HUES48 (cell line): Measurements from ENCODE around the gene GMEB2.
A peak's percentile ranks its signal among the peaks of the same experiment; 100 is the strongest.

Experiments
- H3K27ac ChIP-seq: one replicate; pipeline ENCODE4 v1.7.0; 2013; ENCODE audit warnings: low read depth, low read length, inconsistent platforms
- H3K27me3 ChIP-seq: 2 replicates; pipeline ENCODE4 v1.6.1; 2013; ENCODE audit warnings: mild to moderate bottlenecking, low read length; ENCODE audit not compliant: control insufficient read depth, insufficient read depth
- H3K36me3 ChIP-seq: 2 replicates; pipeline ENCODE4 v1.6.1; 2013; ENCODE audit warnings: low read length; ENCODE audit not compliant: control insufficient read depth, insufficient read depth
- H3K4me1 ChIP-seq: 2 replicates; pipeline ENCODE4 v1.6.1; 2013; ENCODE audit warnings: mild to moderate bottlenecking, low read length; ENCODE audit not compliant: control insufficient read depth, insufficient read depth
- H3K4me3 ChIP-seq: 2 replicates; pipeline ENCODE4 v1.5.1; 2013; ENCODE audit warnings: mild to moderate bottlenecking, low read depth, low read length
- H3K9ac ChIP-seq: 2 replicates; pipeline ENCODE4 v1.6.1; 2013; ENCODE audit warnings: mild to moderate bottlenecking, low read depth, low read length, moderate library complexity
- H3K9me3 ChIP-seq: 2 replicates; pipeline ENCODE4 v1.6.1; 2013; ENCODE audit warnings: low read length; ENCODE audit not compliant: control insufficient read depth, insufficient read depth

The GMEB2 gene

GRCh38 chr20:63543733-63544132 lies 83.2 kb downstream of the GMEB2 start:
- Histone ChIP-seq H3K27me3 (no peaks in the 10 kb centered on the region), H3K4me1 (peaks cover 19% of the 10 kb centered on the region; the same call in 1 of the 2 replicates), H3K4me3 (no peak overlapping the region)

DNA sequence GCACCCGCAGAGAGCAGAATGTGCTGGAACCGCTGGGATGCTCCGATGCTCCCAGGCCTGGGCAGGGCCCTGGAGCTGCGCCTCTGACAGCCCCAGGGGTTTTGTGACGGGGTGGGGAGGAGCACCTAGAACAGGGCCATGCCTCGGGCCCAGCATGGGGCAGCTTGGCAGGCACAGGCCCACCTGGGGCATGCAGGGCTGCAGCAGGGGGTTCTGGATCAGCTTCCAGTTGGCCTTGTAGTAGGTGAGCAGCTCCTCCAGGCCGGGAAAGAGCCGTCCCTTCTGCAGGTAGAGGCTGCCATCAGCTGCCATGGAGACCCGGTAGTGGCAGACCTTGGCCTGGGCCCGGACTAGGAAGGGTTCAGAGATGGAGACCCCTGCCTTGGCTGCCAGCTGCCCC lies 83.8 kb downstream of the GMEB2 start:
- no peaks in the 10 kb centered on the region for H3K36me3 ChIP-seq
- H3K27ac ChIP-seq: no peak overlapping the region
- no peaks in the 10 kb centered on the region for H3K27me3 ChIP-seq
- H3K9ac ChIP-seq: no peak overlapping the region
- H3K4me3 ChIP-seq: no peak overlapping the region
- H3K9me3 ChIP-seq: no peaks in the 10 kb centered on the region
- H3K4me1 ChIP-seq: peaks cover 14% of the 10 kb centered on the region; the same call in 1 of the 2 replicates

More at GRCh38 chr20:63543733-63544132, 83.2 kb downstream of the GMEB2 start:
- Histone ChIP-seq H3K9me3 (no peaks in the 10 kb centered on the region), H3K27ac (no peak overlapping the region), H3K36me3 (no peaks in the 10 kb centered on the region), H3K9ac (no peak overlapping the region)

GRCh38 chr20:63542696-63543095 lies 84.2 kb downstream of the GMEB2 start:
- no peak overlapping the region for H3K4me3 ChIP-seq
- H3K9ac ChIP-seq: no peak overlapping the region
- H3K9me3 ChIP-seq: no peaks in the 10 kb centered on the region
- peaks cover 10% of the 10 kb centered on the region; the same call in 1 of the 2 replicates for H3K4me1 ChIP-seq
- no peaks in the 10 kb centered on the region for H3K36me3 ChIP-seq
- no peaks in the 10 kb centered on the region for H3K27me3 ChIP-seq
- H3K27ac ChIP-seq: no peak overlapping the region

GRCh38 chr20:63542031-63542559 lies 84.8 kb downstream of the GMEB2 start:
- Histone ChIP-seq H3K4me3 (no peak overlapping the region), H3K9me3 (no peaks in the 10 kb centered on the region), H3K27ac (no peak overlapping the region), H3K9ac (no peak overlapping the region), H3K27me3 (no peaks in the 10 kb centered on the region), H3K4me1 (peaks cover 6% of the 10 kb centered on the region; the same call in 1 of the 2 replicates), H3K36me3 (no peaks in the 10 kb centered on the region)

DNA sequence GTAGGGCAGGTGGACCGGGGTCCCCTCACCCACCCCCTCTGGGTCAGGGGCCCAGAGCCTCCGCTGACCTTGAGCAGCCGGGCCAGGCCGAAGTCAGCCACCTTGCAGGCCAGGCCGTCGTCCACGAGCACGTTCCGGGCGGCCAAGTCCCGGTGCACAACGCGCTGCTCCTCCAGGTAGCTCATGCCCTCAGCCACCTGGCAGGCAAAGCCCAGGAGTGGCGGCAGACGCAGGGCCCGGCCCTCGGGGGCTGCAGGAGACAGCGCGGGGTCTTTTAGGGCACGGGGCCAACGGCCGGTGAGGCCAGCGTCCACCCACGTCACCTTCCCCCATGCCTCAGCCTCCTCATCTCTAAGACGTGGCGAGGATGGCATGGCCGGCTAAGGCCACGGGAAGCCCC lies 85.5 kb downstream of the GMEB2 start:
- no peaks in the 10 kb centered on the region for H3K27me3 ChIP-seq
- peaks cover 3% of the 10 kb centered on the region; the same call in 1 of the 2 replicates for H3K4me1 ChIP-seq
- no peak overlapping the region for H3K4me3 ChIP-seq
- no peaks in the 10 kb centered on the region for H3K36me3 ChIP-seq
- no peaks in the 10 kb centered on the region for H3K9me3 ChIP-seq
- no peak overlapping the region for H3K27ac ChIP-seq
- H3K9ac ChIP-seq: no peak overlapping the region

DNA sequence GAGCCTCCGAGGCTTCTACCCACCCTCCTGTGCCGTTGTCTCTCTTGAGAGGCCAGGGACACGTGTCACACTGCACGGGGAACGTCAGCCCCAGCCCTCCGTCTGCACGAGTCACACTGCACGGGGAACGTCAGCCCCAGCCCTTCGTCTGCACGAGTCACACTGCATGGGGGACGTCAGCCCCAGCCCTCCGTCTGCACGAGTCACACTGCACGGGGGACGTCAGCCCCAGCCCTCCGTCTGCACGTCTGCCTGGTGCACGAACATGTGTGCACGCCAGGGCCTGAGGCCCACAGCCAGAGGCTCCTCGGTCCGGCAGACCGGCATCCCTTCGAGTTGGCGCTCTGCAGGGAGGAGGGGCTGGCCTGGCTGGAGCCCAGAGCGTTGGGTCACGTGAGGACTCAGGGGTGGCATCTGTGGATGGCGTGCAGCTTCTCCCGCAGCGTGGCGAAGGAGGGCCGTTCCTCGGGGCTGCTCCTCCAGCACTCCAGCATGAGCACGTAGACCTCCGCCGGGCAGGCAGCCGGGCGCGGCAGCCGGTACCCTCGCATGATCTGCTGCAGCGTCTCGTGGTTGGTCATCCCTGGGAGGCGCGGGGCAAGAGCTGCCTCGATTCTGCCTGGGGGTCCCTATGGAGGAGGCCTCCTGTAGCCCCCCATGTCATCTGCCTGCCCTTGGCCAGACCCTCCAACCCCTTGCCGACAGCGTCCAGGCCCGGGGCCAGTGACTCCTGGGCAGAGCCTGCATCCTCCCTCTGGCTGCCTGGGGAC lies 86.3 kb downstream of the GMEB2 start:
- no peak overlapping the region for H3K9ac ChIP-seq
- no peaks in the 10 kb centered on the region for H3K27me3 ChIP-seq
- no peaks in the 10 kb centered on the region for H3K36me3 ChIP-seq
- no peaks in the 10 kb centered on the region for H3K9me3 ChIP-seq
- no peak overlapping the region for H3K27ac ChIP-seq
- peaks cover 3% of the 10 kb centered on the region; the same call in 1 of the 2 replicates for H3K4me1 ChIP-seq
- no peak overlapping the region for H3K4me3 ChIP-seq

DNA sequence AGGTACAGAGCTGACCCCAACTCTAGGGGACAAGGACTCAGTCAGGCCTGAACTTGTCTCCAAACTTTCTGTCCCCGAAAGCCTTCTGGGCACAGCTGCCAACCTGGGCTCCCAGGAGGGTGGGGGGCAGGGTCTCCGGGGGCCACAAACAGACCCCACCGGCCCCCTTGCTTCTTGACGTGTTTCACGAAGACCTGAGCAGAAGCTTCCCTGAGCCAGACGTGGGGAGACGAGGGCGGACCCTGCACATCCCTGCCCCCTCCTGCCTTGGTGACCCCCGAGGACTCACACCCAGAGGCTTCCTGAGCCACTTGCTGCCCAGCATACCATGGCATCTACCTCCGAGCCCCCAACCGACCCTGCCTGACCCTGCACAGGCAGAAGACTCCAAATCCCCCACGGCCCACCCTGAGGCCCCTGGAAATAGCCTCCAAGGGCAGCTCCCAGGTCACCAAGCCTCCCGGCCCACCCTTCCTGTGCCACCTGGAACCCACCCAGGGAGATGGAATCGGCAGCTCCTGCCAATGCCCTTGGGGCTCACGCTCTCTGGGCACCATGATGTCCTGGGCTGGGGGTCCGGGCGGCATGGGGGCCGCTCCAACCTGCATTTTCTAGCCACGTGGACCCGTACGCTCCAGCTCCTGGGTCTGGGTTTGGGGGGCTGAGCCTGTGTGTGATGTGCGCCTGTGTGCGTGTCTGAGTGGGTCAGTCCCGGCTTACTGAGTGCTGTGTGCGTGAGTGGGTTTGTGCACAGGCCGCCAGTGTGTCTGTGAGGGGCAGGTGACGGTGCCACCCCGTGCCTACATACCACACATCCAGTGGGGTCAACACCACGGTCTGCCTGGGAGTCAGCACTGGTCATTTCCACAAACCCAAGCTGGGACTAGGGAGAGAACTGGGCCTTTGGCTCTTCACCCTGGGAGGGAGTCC lies 87.2 kb downstream of the GMEB2 start:
- Histone ChIP-seq H3K4me3 (no peak overlapping the region), H3K36me3 (no peaks in the 10 kb centered on the region), H3K27me3 (no peaks in the 10 kb centered on the region), H3K9me3 (no peaks in the 10 kb centered on the region), H3K4me1 (peaks cover 3% of the 10 kb centered on the region; the same call in 1 of the 2 replicates), H3K27ac (no peak overlapping the region), H3K9ac (no peak overlapping the region)

DNA sequence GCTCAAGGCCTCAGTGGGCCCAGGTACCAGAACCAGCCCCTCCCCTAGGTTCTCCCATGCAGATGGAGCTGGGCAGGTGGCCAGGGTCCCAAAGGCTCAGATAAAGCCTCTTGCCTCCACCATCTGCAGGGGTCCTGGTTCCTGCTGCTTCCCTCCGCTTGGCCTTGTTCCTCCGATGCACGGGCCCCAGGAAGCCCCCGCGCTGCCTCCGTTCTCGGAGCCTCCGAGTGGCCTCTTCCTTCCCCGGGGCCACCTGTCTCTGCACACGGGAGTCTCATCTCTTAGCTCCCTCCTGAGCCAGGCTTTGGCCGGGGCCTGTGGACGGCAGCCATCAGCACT lies 87.8 kb downstream of the GMEB2 start:
- peaks cover 3% of the 10 kb centered on the region; the same call in 1 of the 2 replicates for H3K4me1 ChIP-seq
- H3K9me3 ChIP-seq: no peaks in the 10 kb centered on the region
- H3K27ac ChIP-seq: no peak overlapping the region
- no peaks in the 10 kb centered on the region for H3K27me3 ChIP-seq
- no peak overlapping the region for H3K9ac ChIP-seq
- no peak overlapping the region for H3K4me3 ChIP-seq
- H3K36me3 ChIP-seq: no peaks in the 10 kb centered on the region

- H3K9ac ChIP-seq: no peak overlapping the region
- H3K4me1 ChIP-seq: peaks cover 3% of the 10 kb centered on the region; the same call in 1 of the 2 replicates
- no peaks in the 10 kb centered on the region for H3K36me3 ChIP-seq
- no peak overlapping the region for H3K27ac ChIP-seq
- H3K4me3 ChIP-seq: peak overlapping the region; percentile 40; the same call in 1 of the 2 replicates
- no peaks in the 10 kb centered on the region for H3K27me3 ChIP-seq
- no peaks in the 10 kb centered on the region for H3K9me3 ChIP-seq
Measured at GRCh38 chr20:63538204-63539091, 88.5 kb downstream of the GMEB2 start.
